HCT116 (cell line): ENCODE results near the gene TENM3.

Source experiments
- CTCF ChIP-seq, 3 experiments: fragments of 200-600 bp in 1 of 3; sonication (generic) in 1 of 3; IDR thresholded peaks in 2 of 3; conservative IDR thresholded peaks in 1 of 3; 2 replicates each; pipeline ENCODE4 v1.5.1; 2012 to 2017; ENCODE audit warnings: low read depth in 2 of 3, low read length in 2 of 3, antibody characterized with exemption in 1 of 3, borderline replicate concordance in 1 of 3, control low read depth in 1 of 3, mild to moderate bottlenecking in 1 of 3, mixed read lengths in 1 of 3, mixed run types in 1 of 3, moderate library complexity in 1 of 3; ENCODE audit not compliant: insufficient read depth in 1 of 3
- JUND ChIP-seq: IDR thresholded peaks from 2 replicates; pipeline ENCODE4 v1.6.1; 2012
- POLR2A ChIP-seq: IDR thresholded peaks from 2 replicates; pipeline ENCODE4 v1.7.0; 2011; ENCODE audit warnings: borderline replicate concordance; ENCODE audit not compliant: insufficient read depth, insufficient read length; ENCODE audit errors: extremely low read depth
- POLR2AphosphoS5 ChIP-seq: IDR thresholded peaks from 2 replicates; pipeline ENCODE4 v1.6.1; 2011; ENCODE audit warnings: mild to moderate bottlenecking, low read depth, low read length, moderate library complexity
- YY1 ChIP-seq: IDR thresholded peaks from 2 replicates; pipeline ENCODE4 v1.6.1; 2011; ENCODE audit warnings: low read length, low read depth, moderate library complexity, mild to moderate bottlenecking; ENCODE audit not compliant: insufficient replicate concordance; ENCODE audit errors: extremely low read depth

GRCh38 chr4:182827166-182827565 lies 584.0 kb downstream of the TENM3 start:
- TF ChIP-seq POLR2AphosphoS5 (no peak), YY1 (no peak), POLR2A (no peak), CTCF (IDR thresholded peaks at IDR 0.05 in 2 of 3, conservative IDR thresholded peaks at IDR 0.05 in 1 of 3; ENCODE audit: borderline replicate concordance in 1 of 3, insufficient read depth in 1 of 3, low read depth in 2 of 3, low read length in 2 of 3) (no peak), JUND (no peak)
